NCI-H1930 (cell line): ENCODE measurements around the gene PXMP4.
"Not testable (repeated sequence)": the region's sequence is repeated elsewhere in the genome, so short reads cannot be mapped to it uniquely, and the experiment has no call there.

ENCODE experiments used
- DNase-seq, 2 experiments: peaks; one replicate each; lab custom pipeline; 2025; lab: John Stamatoyannopoulos, UW

The PXMP4 gene

GRCh38 chr20:33703498-33704137 lies 16.5 kb downstream of the PXMP4 start:
- no peak for DNase-seq

DNA sequence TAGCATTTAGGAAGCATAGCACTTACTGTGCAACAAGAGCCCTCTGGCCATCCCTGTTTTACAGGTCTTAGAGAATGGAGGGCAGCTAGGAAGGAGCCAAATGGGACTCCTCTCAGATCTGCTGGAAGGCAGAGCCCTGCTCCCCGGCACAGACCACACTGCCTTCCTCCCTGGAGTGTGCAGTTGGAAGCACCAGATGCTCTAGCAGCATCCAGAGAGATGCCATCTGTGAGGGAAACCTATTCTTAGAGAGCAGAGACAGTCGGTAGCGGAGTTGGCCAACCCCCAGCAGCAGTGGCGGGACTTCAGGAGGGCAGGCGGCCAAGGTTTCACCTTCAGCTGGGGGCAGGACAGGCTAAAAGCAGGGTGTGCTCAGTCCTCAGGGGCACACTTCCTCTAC lies 17.2 kb downstream of the PXMP4 start:
- DNase-seq, result no peak

DNA sequence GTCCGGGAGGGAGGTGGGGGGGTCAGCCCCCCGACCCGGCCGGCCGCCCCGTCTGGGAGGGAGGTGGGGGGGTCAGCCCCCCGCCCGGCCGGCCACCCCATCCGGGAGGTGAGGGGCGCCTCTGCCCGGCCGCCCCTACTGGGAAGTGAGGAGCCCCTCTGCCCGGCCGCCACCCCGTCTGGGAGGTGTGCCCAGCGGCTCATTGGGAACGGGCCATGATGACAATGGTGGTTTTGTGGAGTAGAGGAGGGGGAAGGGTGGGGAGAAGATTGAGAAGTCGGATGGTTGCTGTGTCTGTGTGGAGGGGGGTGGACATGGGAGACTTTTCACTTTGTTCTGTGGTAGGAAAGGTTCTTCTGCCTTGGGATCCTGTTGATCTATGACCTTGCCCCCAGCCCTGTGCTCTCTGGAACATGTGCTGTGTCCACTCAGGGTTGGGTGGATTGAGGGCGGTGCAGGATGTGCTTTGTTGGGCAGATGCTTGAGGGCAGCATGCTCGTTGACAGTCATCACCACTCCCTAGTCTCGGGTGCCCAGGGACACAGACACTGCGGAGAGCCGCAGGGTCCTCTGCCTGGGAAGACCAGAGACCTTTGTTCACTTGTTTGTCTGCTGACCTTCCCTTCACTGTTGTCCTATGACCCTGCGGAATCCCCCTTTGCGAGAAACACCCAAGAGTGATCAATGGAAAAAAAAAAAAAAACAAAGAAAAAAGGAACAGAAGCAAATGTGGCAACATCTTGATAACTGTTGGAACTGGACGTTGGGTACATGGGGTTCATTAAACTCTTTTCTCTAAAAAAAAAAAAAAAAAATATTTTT lies 18.3 kb downstream of the PXMP4 start:
- DNase-seq, result no peak

GRCh38 chr20:33700696-33701441 lies 19.2 kb downstream of the PXMP4 start:
- not testable (repeated sequence) for DNase-seq

DNA sequence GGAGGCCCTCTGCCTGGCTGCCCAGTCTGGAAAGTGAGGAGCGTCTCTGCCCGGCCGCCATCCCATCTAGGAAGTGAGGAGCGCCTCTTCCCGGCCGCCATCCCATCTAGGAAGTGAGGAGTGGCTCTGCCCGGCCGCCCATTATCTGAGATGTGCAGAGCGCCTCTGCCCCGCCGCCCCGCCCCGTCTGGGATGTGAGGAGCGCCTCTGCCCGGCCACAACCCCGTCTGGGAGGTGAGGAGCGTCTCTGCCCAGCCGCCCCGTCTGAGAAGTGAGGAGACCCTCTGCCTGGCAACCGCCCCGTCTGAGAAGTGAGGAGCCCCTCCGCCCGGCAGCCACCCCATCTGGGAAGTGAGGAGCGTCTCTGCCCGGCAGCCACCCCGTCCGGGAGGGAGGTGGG lies 21.1 kb downstream of the PXMP4 start:
- not testable (repeated sequence) for DNase-seq

DNA sequence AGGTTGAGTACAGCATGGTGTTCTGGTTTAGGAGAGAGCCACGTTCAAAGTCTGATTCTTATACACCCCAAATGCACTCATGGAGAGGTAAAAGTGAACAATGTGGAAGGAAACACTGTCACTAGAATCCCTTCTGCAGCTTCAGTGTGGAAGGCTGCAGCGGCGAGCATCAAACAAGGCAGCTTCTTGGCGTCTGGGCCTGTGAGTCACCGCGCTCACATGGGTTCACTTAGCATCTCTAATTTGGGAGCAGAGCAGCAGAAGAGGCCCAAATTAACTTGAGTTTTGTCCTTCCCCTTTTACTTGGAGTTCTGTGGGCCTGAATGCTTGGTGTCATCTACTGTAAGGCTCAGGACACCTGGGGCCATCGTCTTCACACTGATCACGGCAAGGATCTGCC lies 23.0 kb downstream of the PXMP4 start:
- no peak for DNase-seq

- DNase-seq, result no peak
Observed at GRCh38 chr20:33696448-33696847, 23.7 kb downstream of the PXMP4 start.

DNA sequence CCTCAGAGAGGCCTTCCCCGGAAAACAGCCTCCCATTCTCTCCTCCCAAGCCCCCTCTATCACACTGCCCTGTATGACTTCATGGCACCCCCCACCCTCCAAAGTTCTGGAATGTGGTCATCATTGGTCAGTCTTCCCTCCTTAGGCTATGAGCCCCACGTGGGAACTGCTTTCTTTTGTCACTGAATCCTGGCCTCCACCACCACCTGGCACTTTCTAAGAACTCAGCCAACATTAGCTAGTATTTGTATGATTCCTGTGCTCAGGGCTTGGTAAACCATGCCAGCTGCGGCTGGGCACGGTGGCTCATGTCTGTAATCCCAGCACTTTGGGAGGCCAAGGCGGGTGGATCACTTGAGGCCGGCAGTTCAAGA lies 25.5 kb downstream of the PXMP4 start:
- no peak for DNase-seq

- no peak for DNase-seq
Observed at GRCh38 chr20:33693741-33694638, 26.1 kb downstream of the PXMP4 start.

DNA sequence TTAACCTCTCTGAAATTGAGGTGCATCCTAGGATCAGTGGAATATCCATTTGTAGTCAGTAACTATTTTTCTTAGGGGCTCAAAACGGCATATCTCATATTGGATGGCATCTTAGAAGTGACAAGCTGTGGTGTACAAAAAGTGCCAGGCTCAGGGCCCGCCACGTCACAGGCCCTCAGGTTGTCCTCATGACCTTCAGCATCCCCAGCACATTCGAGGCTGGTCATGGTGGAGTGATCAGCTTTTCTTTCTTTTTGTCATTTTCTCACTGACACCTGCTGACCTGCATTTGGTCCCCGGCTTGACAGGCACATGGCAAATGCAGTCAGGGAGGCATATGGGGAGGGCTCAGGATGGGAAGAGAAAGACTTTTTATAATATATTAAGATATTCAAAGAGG lies 26.8 kb downstream of the PXMP4 start:
- no peak for DNase-seq

- no peak for DNase-seq
Observed at GRCh38 chr20:33689973-33690372, 30.1 kb downstream of the PXMP4 start.

DNA sequence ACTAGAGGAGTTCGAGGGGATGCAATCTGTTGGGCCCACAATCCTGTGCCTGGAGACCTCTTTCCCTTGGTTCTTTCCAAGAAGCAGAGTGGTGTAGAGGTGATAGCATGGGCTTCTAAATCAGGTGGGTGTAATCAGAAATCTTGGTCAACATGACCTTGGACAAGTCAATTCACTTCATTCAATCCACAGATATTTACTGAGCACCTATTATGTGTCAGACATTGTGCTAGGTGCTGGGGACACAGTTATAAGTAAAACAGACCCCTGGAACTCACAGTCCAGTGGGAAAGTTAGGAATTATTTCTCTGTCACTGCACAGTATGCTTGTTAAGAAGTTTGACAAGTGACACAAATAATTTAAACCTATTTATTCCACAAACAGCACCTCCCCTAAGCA lies 30.6 kb downstream of the PXMP4 start:
- no peak for DNase-seq

DNA sequence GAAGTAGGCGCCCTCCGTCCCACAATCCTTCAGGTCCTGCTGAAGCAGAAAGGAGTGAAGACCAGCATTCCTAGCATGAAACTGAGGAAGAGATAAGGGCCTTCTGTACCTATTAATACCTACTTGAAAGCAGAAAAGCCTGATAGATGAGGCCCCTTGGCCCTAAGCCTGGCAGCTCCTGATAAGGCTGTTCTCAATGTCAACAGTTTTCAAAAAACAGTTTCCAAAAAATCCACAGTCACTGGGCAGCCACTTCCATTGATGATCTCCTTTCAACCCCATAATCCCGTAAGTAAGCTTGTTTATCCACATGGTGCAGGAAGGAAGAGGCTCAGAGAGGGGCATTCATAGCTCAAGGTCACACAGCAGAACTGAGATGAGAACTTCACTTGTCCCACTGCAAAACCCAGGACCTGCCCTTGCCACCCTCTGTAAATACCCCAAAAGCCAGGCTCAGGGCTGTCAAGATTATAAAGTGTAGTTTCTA lies 31.1 kb downstream of the PXMP4 start:
- DNase-seq, result no peak

DNA sequence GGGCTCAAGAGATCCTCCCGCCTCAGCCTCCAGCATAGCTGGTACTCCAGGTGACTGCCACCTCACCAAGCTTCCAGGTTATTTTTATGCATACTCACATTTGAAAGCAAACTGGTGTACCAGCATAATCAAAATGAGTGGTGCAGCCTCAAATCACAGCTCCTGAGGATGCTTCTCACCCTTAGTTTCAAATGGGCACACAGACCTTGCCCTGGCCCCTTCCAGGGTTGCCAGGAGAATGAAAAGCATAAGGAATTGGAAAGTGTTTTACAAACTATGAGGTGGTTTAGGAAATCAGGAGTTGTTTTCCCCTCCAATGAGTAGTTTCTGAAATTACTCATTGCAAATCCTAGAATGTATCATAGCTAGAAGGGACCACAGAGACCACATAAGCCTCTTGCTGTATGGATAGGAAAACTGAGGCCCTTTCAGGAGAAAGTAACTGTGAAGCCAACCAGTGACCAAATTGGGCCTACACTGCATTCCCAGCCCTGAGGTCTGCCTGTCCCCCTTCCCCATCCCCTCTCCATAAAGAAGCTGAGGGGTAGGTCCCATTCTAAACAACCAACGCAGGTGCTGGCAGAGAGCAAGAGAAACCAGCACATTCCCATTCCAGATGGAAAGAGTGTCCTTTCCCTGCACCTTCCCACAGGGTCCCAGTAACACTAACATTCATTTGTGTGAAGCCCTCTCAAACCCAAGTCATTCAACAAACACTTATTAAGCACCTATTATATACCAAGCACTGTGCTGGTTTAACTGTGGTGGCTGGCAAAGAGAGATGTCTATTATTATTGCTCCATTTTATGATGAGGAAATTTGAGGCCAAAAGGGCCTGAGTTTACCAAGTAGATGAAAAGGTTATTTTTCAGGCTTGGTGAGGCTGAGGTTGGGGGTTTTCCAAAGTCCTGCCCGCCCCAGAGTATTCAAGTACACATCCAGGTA lies 31.8 kb downstream of the PXMP4 start:
- no peak for DNase-seq

GRCh38 chr20:33687370-33687915 lies 32.7 kb downstream of the PXMP4 start:
- DNase-seq, result no peak

- DNase-seq, result no peak
Observed at GRCh38 chr20:33686984-33687366, 33.1 kb downstream of the PXMP4 start.

DNA sequence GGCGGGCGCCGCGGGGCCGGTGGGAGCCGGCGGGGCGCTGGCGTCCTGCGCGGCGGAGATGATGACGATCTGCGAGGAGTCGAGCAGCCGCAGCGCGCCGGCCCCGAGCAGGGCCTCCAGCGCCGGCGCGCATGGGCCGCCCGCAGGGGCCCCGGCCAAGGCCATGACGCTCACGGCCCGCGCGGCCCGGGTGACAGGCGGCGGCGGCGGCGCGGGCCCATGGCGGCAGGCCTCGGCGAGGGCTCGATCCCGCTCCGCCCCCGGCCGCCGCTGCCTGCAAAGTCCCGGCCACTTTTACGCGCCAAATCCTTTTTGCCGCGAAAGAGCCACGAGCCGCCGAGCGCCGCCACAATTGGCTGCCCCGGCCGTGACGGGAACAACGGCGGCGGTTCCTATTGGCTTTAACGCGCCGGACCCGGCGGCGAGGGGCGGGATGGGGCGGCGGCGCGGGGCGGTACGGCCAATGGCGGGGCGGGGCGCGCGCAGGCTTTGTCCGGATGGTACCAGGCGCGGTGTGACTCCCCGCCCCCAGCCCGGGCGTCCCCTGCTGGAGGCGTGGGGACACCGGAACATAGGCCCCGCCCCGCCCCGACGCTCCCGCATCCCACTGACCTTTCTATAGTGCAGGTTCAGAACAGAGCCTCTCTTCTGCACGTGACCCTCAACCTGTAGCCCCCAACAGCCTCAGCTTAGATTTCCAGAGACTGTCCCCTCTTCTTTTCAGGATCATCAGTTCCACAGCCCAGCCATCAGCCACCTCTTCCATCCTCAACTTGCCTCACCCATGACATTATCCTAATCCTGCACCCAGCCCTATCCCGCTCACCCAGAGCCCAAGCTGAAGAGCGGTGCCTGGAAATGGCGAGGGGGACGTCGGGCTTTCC lies 33.8 kb downstream of the PXMP4 start, which contains the start of gene E2F1:
Gene E2F1, minus strand, starts transcription at position 286 of the 884 bp plus-strand sequence. Its CDS starts 121 bp downstream, at position 165.
- peak; percentile 97 for DNase-seq

- DNase-seq, result no peak
Observed at GRCh38 chr20:33685328-33686099, 34.6 kb downstream of the PXMP4 start.
